ENCODE data around the gene VIP.

DNA sequence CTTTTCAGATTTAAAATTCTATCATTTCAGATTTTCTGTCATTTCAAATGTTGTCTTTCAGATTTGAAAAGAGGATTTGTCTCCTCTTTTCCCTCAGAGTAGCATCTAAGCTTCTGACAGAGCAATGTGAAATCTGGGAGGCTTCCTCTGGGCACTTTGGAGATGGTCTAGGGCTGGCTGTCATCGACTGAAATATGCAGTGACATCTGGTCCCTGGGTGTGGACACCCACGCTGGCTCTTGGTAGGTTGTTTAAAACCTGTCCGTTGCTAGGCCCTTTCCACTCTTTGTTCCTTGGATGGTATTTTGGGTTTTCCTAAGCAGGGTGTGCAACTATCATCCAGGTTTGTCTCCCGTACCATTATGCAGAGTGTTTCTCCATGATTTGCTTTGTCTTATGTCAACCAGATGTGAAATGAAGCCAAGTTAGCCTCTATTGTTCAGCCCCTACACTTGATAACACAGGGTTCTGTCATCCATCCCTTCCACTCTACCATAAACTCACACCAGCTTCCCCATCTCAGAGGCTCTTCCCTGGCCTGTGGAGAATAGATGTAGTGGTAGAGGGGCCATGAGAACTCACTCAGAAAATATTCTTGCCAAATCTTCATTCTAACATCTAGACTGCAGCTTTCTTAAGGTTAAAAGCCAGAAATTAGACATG is 5.0 kb upstream of the VIP start:
- TF ChIP-seq JUND (IDR thresholded peaks at IDR 0.05): no peak
- TF ChIP-seq, protein P1, sequence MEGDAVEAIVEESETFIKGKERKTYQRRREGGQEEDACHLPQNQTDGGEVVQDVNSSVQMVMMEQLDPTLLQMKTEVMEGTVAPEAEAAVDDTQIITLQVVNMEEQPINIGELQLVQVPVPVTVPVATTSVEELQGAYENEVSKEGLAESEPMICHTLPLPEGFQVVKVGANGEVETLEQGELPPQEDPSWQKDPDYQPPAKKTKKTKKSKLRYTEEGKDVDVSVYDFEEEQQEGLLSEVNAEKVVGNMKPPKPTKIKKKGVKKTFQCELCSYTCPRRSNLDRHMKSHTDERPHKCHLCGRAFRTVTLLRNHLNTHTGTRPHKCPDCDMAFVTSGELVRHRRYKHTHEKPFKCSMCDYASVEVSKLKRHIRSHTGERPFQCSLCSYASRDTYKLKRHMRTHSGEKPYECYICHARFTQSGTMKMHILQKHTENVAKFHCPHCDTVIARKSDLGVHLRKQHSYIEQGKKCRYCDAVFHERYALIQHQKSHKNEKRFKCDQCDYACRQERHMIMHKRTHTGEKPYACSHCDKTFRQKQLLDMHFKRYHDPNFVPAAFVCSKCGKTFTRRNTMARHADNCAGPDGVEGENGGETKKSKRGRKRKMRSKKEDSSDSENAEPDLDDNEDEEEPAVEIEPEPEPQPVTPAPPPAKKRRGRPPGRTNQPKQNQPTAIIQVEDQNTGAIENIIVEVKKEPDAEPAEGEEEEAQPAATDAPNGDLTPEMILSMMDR (IDR thresholded peaks at IDR 0.05 in 2 of 3, conservative IDR thresholded peaks at IDR 0.05 in 1 of 3; ENCODE audit: borderline replicate concordance in 1 of 3, insufficient read depth in 1 of 3, low read depth in 2 of 3, low read length in 2 of 3): no peak
- no peak for TF ChIP-seq ZNF274 (IDR thresholded peaks at IDR 0.05; ENCODE audit: low read depth, low read length)
- TF ChIP-seq CEBPB (IDR thresholded peaks at IDR 0.05; ENCODE audit: low read depth): no peak
- no peak for TF ChIP-seq EGR1 (IDR thresholded peaks at IDR 0.05; ENCODE audit: low read depth)
- no peak for TF ChIP-seq SIN3A (IDR thresholded peaks at IDR 0.05; ENCODE audit: low read depth)
- TF ChIP-seq RAD21 (IDR thresholded peaks at IDR 0.05; ENCODE audit: low read depth): no peak
